ENCODE measurements around the gene NFIC.
"Not testable (repeated sequence)": the region's sequence is repeated elsewhere in the genome, so short reads cannot be mapped to it uniquely, and the experiment has no call there.

The NFIC gene

GRCh38 chr19:3398114-3398899 is 31.9 kb downstream of the NFIC start:
- no peak for DNase-seq (ENCODE audit: low read depth)

GRCh38 chr19:3398900-3399278 is 32.5 kb downstream of the NFIC start:
- DNase-seq (ENCODE audit: low read depth), result no peak
- no peak overlapping the region for H3K4me3 ChIP-seq (ENCODE audit: low read depth, low read length)
- TF ChIP-seq CTCF (IDR thresholded peaks at IDR 0.05; ENCODE audit: low read depth, low read length, missing control alignments), result no peak

More at GRCh38 chr19:3398114-3398899, 31.9 kb downstream of the NFIC start:
- no peak overlapping the region for H3K4me3 ChIP-seq (ENCODE audit: low read depth, low read length)
- TF ChIP-seq CTCF (IDR thresholded peaks at IDR 0.05; ENCODE audit: low read depth, low read length, missing control alignments), result no peak

GRCh38 chr19:3399311-3399710 is 32.9 kb downstream of the NFIC start:
- not testable (repeated sequence) for DNase-seq (ENCODE audit: low read depth); H3K4me3 ChIP-seq (ENCODE audit: low read depth, low read length)

GRCh38 chr19:3401004-3401768 is 34.8 kb downstream of the NFIC start:
- DNase-seq (ENCODE audit: low read depth), result no peak
- no peak overlapping the region for H3K4me3 ChIP-seq (ENCODE audit: low read depth, low read length)
- TF ChIP-seq CTCF (IDR thresholded peaks at IDR 0.05; ENCODE audit: low read depth, low read length, missing control alignments), result no peak

- H3K4me3 ChIP-seq (ENCODE audit: low read depth, low read length), result no peak overlapping the region
- DNase-seq (ENCODE audit: low read depth), result no peak
- no peak for TF ChIP-seq CTCF (IDR thresholded peaks at IDR 0.05; ENCODE audit: low read depth, low read length, missing control alignments)
These were observed 36.5 kb downstream of the NFIC start for GRCh38 chr19:3402631-3403443.

- TF ChIP-seq CTCF (IDR thresholded peaks at IDR 0.05; ENCODE audit: low read depth, low read length, missing control alignments), result no peak
- no peak for DNase-seq (ENCODE audit: low read depth)
- no peak overlapping the region for H3K4me3 ChIP-seq (ENCODE audit: low read depth, low read length)
These were observed 37.3 kb downstream of the NFIC start for GRCh38 chr19:3403489-3404323.
